SK-N-SH treated with all-trans-retinoic acid at 6 μM for 48 hours (cell line): ENCODE results near the gene PTGIS.

Experiments
- OSR1 ChIP-seq: fragments of 250-450 bp; sonication (Bioruptor Pico); IDR thresholded peaks from 2 replicates; pipeline ENCODE4 v1.8.0; 2022; ENCODE audit warnings: moderate library complexity, mild to moderate bottlenecking, inconsistent platforms
- SNAI2 ChIP-seq: fragments of 250-450 bp; sonication (Bioruptor Pico); IDR thresholded peaks from 2 replicates; pipeline ENCODE4 v1.5.0; 2020; ENCODE audit warnings: mild to moderate bottlenecking, moderate library complexity
- TCF4 ChIP-seq: fragments of 250-450 bp; sonication (Bioruptor Pico); IDR thresholded peaks from 2 replicates; pipeline ENCODE4 v1.8.0; 2021; ENCODE audit warnings: mild to moderate bottlenecking, moderate library complexity, borderline replicate concordance
- ZFP30 ChIP-seq: fragments of 450-650 bp; formaldehyde crosslinking; IDR thresholded peaks from 2 replicates; pipeline ENCODE4 v1.5.0; 2022; ENCODE audit warnings: mild to moderate bottlenecking, moderate library complexity
- ZNF8 ChIP-seq: fragments of 450-650 bp; formaldehyde crosslinking; IDR thresholded peaks from 2 replicates; pipeline ENCODE4 v1.5.0; 2020; ENCODE audit warnings: mild to moderate bottlenecking, moderate library complexity
- TF ChIP-seq, protein P1 (sequence below): fragments of 250-450 bp; sonication (Bioruptor Pico); IDR thresholded peaks from 2 replicates; pipeline ENCODE4 v1.5.1; 2020; ENCODE audit warnings: low read depth, mild to moderate bottlenecking, moderate library complexity

DNA sequence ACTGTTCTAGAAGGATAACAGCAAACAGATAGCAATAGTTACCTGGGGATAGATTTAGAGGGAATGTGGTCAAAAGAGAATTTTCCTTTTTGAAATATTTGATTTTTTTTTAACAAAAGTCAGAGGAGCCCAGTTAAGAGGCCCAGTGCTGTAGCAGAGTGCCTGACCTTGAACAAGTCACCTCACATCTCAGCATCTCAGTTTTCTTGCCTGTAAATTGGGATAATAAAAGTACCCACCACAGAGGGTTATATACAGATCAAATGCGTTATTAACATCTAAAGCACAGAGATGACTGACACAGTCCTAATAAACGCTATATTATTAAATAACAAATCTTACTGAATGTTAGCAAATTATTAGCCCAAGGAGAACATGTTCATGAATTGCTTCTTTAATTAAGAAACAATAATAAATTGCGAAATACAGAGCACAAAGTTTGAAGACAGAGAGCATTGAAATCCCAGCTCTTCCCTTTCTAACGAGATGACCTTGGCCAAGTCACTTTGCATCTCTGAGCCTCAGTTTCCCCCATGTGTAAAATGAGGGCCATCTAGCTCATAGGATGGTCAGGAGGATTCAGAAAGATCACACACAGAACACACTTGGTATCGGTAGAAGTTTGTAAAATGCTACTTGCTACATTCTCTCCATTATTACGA lies 35.5 kb downstream of the PTGIS start:
- TF ChIP-seq, protein P1, sequence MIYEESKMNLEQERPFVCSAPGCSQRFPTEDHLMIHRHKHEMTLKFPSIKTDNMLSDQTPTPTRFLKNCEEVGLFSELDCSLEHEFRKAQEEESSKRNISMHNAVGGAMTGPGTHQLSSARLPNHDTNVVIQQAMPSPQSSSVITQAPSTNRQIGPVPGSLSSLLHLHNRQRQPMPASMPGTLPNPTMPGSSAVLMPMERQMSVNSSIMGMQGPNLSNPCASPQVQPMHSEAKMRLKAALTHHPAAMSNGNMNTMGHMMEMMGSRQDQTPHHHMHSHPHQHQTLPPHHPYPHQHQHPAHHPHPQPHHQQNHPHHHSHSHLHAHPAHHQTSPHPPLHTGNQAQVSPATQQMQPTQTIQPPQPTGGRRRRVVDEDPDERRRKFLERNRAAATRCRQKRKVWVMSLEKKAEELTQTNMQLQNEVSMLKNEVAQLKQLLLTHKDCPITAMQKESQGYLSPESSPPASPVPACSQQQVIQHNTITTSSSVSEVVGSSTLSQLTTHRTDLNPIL (CRISPR knock-in tag), result no peak
- no peak for TF ChIP-seq ZNF8
- TF ChIP-seq SNAI2 (CRISPR knock-in tag), result no peak
- no peak for TF ChIP-seq ZFP30 (CRISPR knock-in tag)
- TF ChIP-seq TCF4 (CRISPR knock-in tag), result no peak
- TF ChIP-seq OSR1, result no peak
